ENCODE measurements around the gene REV3L. TPM values are rescaled to one million over a fixed set of nuclear protein-coding genes. Genes with fewer than 3 reads are reported as not detected.
"Not testable (repeated sequence)": the region's sequence is repeated elsewhere in the genome, so short reads cannot be mapped to it uniquely, and the experiment has no call there.

Gene REV3L
- total RNA-seq, 2 donors from 2014 or later = 14.2 to 24.7 TPM

GRCh38 chr6:111255838-111256237, 227.2 kb downstream of the REV3L start:
- intact Hi-C loops (cut with DNase I) = loop anchor here in 1 of 2 donors (10.0 kb wide), 1 partner anchor 389 kb away; no protein-coding TSS in a partner anchor
- ATAC-seq, DNase-seq: not testable (repeated sequence)

DNA sequence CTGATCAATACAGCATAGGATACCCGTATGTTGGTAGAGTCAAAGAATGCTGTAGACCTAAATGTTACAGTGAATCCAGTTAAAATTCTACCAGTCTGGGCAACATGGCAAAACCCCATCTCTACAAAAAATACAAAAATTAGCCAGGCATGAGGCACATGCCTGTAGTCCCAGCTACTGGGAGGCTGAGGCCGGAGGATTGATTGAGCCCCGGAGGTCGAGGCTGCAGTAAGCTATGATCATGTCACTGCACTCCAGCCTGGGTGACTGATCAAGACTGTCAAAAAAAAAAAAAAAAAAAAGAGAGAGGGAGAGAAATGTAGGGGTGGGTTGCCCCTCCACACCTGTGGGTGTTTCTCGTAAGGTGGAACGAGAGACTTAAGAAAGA, 228.2 kb downstream of the REV3L start:
- intact Hi-C loops (cut with DNase I) = loop anchor here in 1 of 2 donors (10.0 kb wide), 1 partner anchor 390 kb away; no protein-coding TSS in a partner anchor
- no peak for ATAC-seq
- no peak for DNase-seq

- intact Hi-C loops (cut with DNase I) = loop anchor here in 1 of 2 donors (10.0 kb wide), 1 partner anchor 391 kb away; no protein-coding TSS in a partner anchor
- DNase-seq = no peak
- ATAC-seq = no peak
Observed at GRCh38 chr6:111254004-111254778, 228.8 kb downstream of the REV3L start.

- no peak for ATAC-seq
- no peak for DNase-seq
- intact Hi-C loops (cut with DNase I) = loop anchor here in 1 of 2 donors (10.0 kb wide), 1 partner anchor 392 kb away; no protein-coding TSS in a partner anchor
Observed at GRCh38 chr6:111252726-111253125, 230.3 kb downstream of the REV3L start.

DNA sequence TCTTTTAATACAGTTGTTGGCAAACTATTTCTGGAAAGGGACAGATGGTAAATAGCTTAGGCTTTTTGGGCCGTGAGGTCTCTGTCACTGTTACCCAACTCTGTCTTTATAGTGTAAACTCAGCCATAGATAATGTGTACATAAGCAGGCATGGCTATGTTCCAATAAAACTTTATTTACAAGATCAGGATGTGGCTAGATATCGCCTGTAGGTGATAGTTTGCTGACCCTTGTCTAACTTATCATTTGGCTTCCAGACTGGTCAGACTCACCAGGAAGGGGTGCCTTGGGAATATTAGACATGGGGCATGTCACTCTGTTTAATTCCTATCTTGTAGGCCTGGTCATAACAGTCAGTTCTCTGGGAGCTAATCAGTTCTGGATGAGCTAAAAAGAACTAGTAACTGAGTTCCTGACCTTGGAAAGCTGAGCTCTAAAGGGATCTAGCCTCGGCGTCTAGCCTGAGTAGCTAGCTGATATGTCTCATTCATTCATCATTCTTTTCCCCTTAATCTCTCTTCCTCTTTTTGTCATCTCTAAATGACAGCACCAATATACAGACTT, 232.1 kb downstream of the REV3L start:
- DNase-seq = no peak
- ATAC-seq = peak in 1 of 2 donors; percentile 55
- intact Hi-C loops (cut with DNase I) = loop anchor here in 1 of 2 donors (10.0 kb wide), 1 partner anchor 394 kb away; no protein-coding TSS in a partner anchor

Other genes starting within 250 kb of the REV3L start
- 10 to 100 TPM; 11.2 to 13.2 TPM for gene TRAF3IP2, start 122.7 kb upstream of the REV3L start, total RNA-seq

All from left cardiac atrium (tissue), 4 donors.